Glutamatergic neuron (in vitro differentiated cells): ENCODE measurements around the gene CKS1B. TPM values are rescaled to one million over a fixed set of nuclear protein-coding genes. Genes with fewer than 3 reads are reported as not detected.

Experiments
- DNase-seq: peaks from one replicate; pipeline ENCODE4 v3.0.0; 2022
- H3K27ac Mint-ChIP-seq: one replicate; pipeline ENCODE4 v1.8.0; 2020; ENCODE audit warnings: mild to moderate bottlenecking, mixed read lengths, inconsistent platforms; ENCODE audit not compliant: unreplicated experiment
- H3K27me3 Mint-ChIP-seq: one replicate; pipeline ENCODE4 v1.8.0; 2020; ENCODE audit warnings: mild to moderate bottlenecking, moderate library complexity, mixed read lengths, inconsistent platforms; ENCODE audit not compliant: unreplicated experiment
- H3K36me3 Mint-ChIP-seq: one replicate; pipeline ENCODE4 v1.8.0; 2020; ENCODE audit warnings: mild to moderate bottlenecking, mixed read lengths, inconsistent platforms; ENCODE audit not compliant: unreplicated experiment
- H3K4me1 Mint-ChIP-seq: one replicate; pipeline ENCODE4 v1.8.0; 2020; ENCODE audit warnings: mild to moderate bottlenecking, low read depth, mixed read lengths, inconsistent platforms; ENCODE audit not compliant: unreplicated experiment
- H3K4me3 Mint-ChIP-seq: one replicate; pipeline ENCODE4 v1.8.0; 2020; ENCODE audit warnings: mild to moderate bottlenecking, mixed read lengths, inconsistent platforms; ENCODE audit not compliant: unreplicated experiment
- H3K9me3 Mint-ChIP-seq: one replicate; pipeline ENCODE4 v1.8.0; 2020; ENCODE audit warnings: mild to moderate bottlenecking, moderate library complexity, mixed read lengths, inconsistent platforms; ENCODE audit not compliant: unreplicated experiment
- total RNA-seq: library from RNA; stranded (reverse); fragmentation: NEBNext Ultra II Directional; extraction: Animal tissue kit (Norgen Biotek cat#: 25700); gene quantifications from one replicate; pipeline ENCODE4 v1.2.1, GENCODE V29; 2021; ENCODE audit not compliant: unreplicated experiment
- TF ChIP-seq, protein P1 (sequence below): fragments of 200-600 bp; sonication (generic); IDR thresholded peaks from one replicate; pipeline ENCODE4 v1.5.0; 2021; ENCODE audit not compliant: partially characterized antibody, unreplicated experiment

Gene CKS1B
- total RNA-seq, 1 donor from 2014 or later, result 22.8 TPM

DNA sequence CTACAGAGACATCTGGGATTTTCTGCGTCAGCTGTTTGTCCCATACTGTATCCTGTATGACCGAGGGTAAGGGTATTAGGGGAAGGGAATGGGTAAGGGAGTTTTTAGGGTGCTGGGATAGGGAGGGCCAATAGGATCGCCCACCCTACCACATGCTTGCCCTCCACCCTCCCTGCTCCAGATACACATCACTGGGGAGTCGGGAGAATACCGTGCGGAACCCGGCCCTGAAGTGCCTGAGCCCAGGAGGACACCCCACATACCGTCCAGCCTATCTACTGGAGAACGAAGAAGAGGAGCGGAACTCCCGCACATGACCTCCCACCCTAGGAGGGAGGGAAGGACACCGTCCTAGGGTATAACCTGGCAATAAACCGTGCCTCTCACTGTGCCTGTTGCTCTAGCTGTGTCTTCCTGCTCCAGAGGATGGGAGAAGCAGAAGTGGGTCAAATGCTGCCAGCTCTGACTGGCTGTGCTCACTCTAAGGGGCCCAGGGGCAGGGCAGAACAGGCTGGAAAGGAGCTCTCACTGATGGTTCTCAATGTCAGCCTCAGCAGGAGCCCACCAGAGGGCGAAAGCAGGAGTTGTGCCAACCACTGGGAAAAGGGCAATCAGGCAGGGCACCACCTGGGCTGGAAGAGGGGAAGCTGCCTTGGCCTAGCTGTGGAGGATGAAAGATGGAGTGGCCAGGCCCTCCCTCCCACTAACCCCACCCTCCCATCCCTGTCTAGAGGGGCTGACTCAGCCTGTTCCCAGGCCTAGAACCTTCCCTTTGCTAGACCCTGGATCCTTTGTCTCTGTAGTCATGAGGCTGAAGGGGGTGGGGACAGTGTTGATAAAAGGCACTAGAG lies 18.5 kb downstream of the CKS1B start:
- Mint-ChIP-seq H3K27ac (no peak overlapping the region), H3K36me3 (peaks cover 5% of the 10 kb centered on the region), H3K27me3 (peaks cover 5% of the 10 kb centered on the region), H3K4me3 (no peak overlapping the region), H3K9me3 (no peaks in the 10 kb centered on the region), H3K4me1 (peaks cover 3% of the 10 kb centered on the region)
- DNase-seq, result no peak
- TF ChIP-seq, protein P1, sequence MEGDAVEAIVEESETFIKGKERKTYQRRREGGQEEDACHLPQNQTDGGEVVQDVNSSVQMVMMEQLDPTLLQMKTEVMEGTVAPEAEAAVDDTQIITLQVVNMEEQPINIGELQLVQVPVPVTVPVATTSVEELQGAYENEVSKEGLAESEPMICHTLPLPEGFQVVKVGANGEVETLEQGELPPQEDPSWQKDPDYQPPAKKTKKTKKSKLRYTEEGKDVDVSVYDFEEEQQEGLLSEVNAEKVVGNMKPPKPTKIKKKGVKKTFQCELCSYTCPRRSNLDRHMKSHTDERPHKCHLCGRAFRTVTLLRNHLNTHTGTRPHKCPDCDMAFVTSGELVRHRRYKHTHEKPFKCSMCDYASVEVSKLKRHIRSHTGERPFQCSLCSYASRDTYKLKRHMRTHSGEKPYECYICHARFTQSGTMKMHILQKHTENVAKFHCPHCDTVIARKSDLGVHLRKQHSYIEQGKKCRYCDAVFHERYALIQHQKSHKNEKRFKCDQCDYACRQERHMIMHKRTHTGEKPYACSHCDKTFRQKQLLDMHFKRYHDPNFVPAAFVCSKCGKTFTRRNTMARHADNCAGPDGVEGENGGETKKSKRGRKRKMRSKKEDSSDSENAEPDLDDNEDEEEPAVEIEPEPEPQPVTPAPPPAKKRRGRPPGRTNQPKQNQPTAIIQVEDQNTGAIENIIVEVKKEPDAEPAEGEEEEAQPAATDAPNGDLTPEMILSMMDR, result no peak

GRCh38 chr1:154993572-154994268 lies 19.2 kb downstream of the CKS1B start, which contains the start of gene LENEP:
LENEP (plus strand) TSS chr1:154993586; CDS start chr1:154993608, 22 bp downstream.
- H3K4me1 Mint-ChIP-seq, result no peaks in the 10 kb centered on the region
- DNase-seq, result no peak
- no peak within 1 kb of the TSS for H3K27ac Mint-ChIP-seq
- peaks cover under 1% of the 10 kb centered on the region for H3K9me3 Mint-ChIP-seq
- no peak within 1 kb of the TSS for H3K4me3 Mint-ChIP-seq
- H3K27me3 Mint-ChIP-seq, result peaks cover 2% of the 10 kb centered on the region
- TF ChIP-seq, protein P1, result no peak
- peaks cover 5% of the 10 kb centered on the region for H3K36me3 Mint-ChIP-seq

DNA sequence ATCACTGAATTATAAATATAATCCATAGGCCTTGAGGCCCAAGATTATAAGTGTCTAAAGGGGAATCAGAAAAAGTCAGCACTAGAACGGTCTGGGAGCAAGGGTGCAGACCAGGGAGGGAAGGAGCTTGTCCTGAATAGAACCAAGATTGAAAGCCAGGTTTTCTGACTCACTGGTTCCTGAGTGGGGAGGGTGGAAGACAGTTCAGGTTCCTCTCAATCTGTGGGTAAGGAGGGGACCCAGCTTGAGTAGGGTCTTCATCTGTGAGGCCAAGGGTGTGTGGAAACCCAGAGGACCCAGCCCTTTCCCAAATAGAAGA lies 19.7 kb downstream of the CKS1B start:
- Mint-ChIP-seq H3K27ac (no peak overlapping the region), H3K27me3 (peaks cover 5% of the 10 kb centered on the region), H3K4me3 (no peak overlapping the region), H3K4me1 (peaks cover 3% of the 10 kb centered on the region), H3K36me3 (no peaks in the 10 kb centered on the region), H3K9me3 (peaks cover 3% of the 10 kb centered on the region)
- TF ChIP-seq, protein P1, result no peak
- DNase-seq, result no peak

- no peak overlapping the region for H3K27ac Mint-ChIP-seq
These were observed 20.1 kb downstream of the CKS1B start for GRCh38 chr1:154994591-154994990.

More at GRCh38 chr1:154994591-154994990, 20.1 kb downstream of the CKS1B start:
- no peak for DNase-seq
- Mint-ChIP-seq H3K9me3 (peaks cover 3% of the 10 kb centered on the region), H3K4me3 (no peak overlapping the region), H3K4me1 (peaks cover 4% of the 10 kb centered on the region), H3K36me3 (no peaks in the 10 kb centered on the region), H3K27me3 (peaks cover 5% of the 10 kb centered on the region)
- TF ChIP-seq, protein P1, result no peak
